HG03571 (cell line): ENCODE results near the gene HHLA2.
"Not testable (repeated sequence)": the region's sequence is repeated elsewhere in the genome, so short reads cannot be mapped to it uniquely, and the experiment has no call there.

Source experiments
- ATAC-seq: cut with Tn5 transposase; IDR thresholded peaks from one replicate; pipeline ENCODE4 v1.9.1; 2021; ENCODE audit not compliant: unreplicated experiment

HHLA2 gene

DNA sequence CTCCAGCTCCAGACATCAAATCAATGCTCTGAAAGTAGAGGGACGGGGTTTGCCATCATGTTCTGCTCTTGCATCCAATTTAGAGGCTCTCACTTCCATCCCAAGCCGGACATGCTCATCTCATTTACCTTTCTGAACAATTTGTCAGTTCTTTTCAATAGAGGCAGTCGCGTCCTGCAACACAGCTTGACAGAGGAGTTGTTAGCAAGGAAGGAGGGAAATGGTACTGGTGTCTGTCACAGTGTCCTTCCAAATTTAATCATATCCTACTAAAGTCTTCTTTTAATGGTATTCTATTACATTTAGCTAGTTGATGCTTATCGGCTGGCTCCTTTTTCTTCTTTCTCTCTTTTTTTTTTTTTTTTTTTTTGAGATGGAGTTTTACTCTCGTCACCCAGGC, 45.6 kb downstream of the HHLA2 start:
- no peak for ATAC-seq

- peak; percentile 56 for ATAC-seq
Measured at GRCh38 chr3:108342837-108343486, 46.6 kb downstream of the HHLA2 start.

DNA sequence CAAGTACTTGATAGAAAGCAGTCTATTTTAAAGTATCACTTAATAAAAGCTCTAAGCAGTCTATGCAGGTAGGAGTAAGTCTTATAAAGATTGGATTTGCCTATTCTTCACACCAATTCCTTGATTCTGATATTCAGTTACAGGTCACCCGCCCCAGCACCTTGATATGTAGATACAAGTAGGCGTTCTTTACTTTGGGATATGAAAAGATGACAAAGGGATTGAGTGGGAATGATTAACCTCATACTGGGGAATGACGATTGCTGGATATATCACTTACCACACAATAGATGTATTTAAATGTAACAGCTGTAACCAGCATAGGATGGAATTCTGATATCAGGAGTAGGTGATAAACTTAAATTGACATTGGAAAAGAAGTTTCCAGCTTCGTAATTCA, 47.1 kb downstream of the HHLA2 start:
- no peak for ATAC-seq

- no peak for ATAC-seq
Measured at GRCh38 chr3:108345492-108346205, 49.3 kb downstream of the HHLA2 start.

- ATAC-seq: no peak
Measured at GRCh38 chr3:108346301-108347227, 50.2 kb downstream of the HHLA2 start.

DNA sequence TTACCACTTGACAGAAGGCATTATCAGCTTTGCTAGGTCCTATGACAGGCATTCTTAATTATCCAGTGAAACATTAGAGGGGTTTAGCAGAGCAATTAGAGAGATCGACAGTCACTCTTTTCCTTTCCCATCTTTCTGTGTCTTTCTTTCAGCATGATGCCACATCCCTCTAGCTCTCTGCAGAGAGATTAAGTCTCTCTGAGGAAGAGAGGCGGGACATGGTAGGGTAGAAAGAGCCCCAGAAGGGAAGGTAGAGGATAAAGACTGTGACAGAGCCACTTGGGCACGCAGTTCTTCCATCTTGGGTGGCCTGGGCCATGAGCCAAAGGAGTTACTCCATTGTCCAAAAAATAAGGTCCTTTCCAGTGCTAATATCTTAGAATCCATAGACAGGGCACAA, 55.8 kb downstream of the HHLA2 start:
- ATAC-seq: no peak

DNA sequence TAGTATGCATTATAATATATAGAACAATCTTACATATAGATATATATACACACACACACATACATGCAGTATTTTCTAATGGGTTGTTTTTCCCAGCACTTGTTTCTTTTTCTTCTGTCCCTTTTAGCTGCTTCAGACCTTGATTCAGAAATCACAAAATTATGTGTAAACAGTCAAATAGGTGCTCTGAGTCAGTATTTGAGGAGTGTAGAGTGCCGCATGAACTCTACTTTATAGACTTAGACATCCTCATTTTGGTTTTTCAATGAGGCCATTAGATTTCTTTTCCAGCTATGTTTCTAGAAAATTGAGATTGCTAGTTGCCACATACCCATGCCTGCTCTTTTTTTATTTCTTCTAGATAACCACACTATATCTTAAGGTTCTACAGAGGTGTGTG, 58.2 kb downstream of the HHLA2 start:
- ATAC-seq: no peak

- no peak for ATAC-seq
Measured at GRCh38 chr3:108357042-108357441, 60.7 kb downstream of the HHLA2 start.

DNA sequence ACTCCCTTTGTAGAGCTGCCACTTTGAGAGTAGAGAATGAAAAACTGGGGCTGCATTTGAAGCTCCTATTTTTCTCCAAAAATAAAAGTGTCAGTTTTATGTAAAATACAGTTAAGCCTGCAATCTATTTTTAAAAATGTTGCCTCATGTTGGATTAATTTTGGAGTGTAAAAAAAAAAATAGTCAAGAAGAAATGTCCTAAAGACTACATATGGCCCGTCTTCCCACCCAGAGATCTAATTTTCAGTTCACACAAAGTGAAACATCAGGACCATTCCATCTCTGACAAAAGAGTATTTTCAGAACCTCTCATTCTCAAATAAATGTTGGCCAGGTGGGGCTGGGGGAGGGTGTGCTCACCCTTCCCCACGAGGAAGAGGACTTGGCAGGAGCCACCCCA, 62.7 kb downstream of the HHLA2 start:
- ATAC-seq: no peak

- no peak for ATAC-seq
Measured at GRCh38 chr3:108376026-108376425, 79.7 kb downstream of the HHLA2 start.

DNA sequence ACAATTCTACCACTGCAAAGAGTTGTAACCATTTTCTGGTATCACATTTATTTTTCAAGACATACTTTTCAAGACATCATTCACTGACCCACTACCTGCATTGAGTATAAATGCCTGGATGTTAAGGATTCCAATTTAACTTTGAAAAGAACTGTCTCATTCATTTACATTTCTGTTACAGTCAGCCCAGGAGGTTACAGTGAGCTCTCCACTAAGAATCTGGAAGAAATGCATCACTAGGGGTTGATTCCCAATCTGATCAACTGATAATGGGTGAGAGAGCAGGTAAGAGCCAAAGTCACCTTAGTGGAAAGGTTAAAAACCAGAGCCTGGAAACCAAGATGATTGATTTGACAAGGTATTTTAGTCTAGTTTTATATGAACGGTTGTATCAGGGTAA, 81.0 kb downstream of the HHLA2 start:
- ATAC-seq: no peak

DNA sequence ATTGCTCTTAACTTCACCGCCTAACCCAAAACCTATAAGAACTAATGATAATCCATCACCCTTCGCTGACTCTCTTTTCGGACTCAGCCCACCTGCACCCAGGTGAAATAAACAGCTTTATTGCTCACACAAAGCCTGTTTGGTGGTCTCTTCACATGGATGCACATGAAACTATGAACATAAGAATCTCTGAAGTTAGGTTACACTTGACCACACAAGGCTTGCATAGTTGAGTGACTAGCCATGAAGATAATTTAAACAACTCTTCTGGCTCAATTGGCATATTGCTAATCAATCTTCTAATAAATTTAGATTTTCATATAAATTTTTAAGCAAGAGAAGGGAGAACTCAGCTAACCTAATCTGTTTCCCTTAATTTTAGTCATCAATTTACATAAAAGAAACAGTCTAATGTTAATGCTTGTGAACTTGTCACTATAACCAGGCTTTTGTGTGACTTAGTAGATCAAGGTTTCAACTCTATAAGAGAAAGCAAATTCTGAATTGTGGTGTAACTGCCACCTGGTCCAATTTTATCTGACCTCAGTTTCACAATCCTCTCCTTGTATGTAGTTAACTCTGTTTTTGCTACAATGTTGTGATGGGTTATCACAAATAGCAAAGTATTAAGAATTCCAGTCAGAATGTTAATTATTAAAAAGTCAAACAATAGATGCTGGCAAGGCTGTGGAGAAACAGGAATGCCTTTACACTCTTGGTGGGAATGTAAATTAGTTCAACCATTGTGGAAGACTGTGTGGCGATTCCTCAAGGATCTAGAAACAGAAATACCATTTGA, 82.0 kb downstream of the HHLA2 start:
- no peak for ATAC-seq

- ATAC-seq: not testable (repeated sequence)
Measured at GRCh38 chr3:108378952-108379342, 82.6 kb downstream of the HHLA2 start.

GRCh38 chr3:108380128-108380795, 83.9 kb downstream of the HHLA2 start:
- no peak for ATAC-seq

DNA sequence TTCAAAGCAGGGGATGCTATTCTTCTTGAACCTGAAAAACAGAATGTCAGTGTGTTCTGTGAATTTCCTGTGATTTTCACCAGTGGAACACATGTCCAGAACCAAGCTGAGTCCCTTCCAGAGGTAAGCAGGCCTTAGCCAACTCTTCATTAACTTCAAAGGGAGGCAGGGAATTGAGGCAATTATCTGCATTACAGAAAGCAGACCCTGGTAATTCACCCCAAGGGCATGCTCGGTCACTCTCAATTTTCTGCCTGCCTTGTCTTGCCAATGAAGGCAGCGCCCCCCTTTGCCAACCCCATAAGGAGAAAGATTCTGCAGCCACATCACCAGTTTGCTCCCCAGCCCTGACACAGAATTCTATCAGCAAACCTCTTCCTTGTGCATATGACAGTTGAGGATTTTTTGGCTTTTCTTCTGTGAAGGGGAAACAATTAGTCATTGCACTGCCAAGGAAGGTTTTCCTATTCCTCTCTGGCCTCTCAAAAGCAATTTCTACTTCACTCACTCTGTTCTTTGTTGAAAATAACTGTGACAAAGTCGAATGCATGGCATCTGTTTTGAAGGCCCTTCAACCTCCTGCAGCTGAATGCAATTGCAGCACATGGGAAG, 85.3 kb downstream of the HHLA2 start:
- no peak for ATAC-seq

DNA sequence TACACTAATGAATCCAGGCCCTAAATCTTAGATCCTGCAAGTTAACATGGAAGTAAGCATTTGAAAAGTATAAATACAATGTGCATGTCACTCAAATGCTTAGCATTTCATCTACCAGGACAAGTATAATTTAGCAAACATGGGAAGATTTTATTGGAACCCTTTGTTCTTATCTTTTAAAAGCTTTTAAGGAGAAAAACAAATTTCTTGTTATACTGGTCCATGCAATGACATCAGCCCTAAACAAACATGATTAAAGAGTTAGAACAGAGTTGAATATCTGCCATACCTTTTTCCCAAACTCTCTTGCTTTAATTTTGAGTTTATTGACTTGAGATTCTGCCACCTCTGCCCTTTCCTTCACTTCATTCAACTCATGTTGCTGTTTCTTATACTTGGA, 87.0 kb downstream of the HHLA2 start:
- no peak for ATAC-seq

DNA sequence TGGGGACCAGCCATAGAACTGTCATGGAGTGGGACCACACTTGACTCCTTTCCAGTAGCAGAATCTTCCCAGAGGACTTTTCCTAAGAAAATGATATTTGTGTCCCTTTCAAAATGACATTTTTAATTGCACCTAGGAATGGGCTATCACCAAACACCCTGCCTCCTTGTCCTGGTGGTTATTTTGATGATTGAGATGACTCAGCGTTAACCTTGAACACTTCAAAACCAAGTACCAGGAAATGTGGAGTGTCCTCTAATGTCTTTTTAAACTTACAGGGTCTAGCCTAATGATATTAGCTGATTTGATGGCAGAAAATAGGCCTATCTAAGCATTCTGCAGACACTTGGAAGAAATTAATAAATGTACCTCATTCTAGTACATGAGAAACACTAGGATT, 90.7 kb downstream of the HHLA2 start:
- ATAC-seq: no peak

DNA sequence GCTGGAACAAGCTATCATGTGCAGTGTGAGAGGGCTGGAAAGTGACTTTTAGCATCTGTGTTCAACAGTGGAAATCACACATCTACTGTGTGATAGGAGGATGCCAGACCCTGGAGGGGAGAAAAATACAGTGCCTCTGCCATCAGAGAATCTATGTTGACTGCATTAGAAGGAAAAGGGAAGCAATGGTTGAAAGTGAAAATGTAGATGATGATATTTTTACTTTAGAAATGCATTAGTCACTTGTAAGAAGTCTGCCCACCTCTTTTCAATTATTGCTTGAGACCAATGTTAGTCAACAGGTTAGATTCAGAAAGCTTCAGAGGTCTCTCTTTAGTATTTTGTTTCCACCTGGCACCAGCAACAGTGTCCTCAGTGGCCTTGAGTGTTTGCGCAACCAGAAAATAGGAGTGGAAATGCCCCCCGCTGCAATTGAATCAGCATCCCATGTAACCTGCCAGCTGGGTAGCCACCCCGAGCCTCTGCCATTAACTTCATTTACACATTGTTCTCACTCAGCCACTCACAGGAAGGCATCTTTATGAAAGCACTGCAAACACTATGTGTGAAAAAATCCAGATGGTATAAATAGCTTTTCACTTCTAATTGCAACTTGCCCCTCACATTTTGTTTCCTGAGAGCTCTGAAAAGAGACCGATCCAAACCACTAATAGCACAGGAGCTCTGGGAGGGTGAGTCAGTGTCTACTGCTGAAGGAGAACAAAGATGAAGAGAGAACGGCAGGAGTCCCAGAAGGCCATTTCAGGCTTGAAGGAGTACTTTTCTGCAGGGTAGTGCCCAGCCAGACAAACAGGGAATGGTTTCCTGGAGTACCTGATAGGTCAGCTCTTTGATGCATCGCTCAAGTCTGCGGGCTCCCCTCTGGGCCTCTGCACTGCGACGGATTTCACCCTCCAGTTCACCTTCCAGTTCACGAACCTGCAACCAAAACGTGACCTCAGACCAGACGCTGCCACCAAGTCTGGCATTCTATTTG, 92.1 kb downstream of the HHLA2 start:
- peak; percentile 70 for ATAC-seq

DNA sequence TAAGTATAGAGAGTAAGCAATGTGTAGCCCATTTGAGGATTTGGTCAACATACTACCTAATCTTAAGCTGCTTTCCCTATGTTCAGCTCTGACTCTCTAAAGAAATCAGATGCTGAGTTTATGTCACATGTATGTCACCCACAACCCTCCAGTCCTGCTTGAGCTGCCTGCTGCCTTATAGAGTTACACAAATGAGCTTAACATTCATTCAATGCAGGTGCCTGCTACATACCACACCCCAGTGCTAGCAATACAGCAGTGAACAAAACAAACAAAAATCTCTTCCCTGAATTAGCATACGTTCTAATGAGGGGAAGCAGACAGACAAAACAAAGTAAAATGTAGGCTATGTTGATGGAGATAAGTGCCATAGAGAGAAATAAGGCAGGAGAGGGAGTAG, 93.0 kb downstream of the HHLA2 start:
- ATAC-seq: no peak
